ENCODE results near the gene NELFCD.

DNA sequence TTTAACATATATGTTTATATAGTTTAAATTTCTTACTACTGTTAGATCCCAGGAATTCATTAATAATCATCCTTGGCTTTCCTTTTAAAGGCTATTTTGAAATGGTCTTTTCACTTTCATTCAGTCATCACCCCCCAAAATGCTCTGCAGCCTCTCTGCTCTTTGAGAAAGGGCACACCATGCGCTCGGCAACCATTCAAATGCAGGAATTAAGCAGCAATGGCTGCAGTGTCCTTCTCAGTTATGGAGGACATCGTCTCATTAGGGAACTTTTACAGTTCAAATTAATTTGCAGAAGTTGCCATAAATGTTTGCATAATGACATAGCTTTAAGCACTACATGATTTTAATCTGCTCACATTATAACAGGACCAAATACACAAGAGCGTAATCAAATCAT lies 44.5 kb downstream of the NELFCD start:
- TF ChIP-seq YY1 (IDR thresholded peaks at IDR 0.05; ENCODE audit: low read depth): no peak
- no peak for TF ChIP-seq TAF1 (IDR thresholded peaks at IDR 0.05; ENCODE audit: low read depth)
- no peak for TF ChIP-seq RAD21 (IDR thresholded peaks at IDR 0.05; ENCODE audit: low read depth)
